BLaER1 treated with 17β-estradiol and CSF1 and Interleukin-3, amounts not matched to agents 10 nM and 100 nM (cell line): ENCODE measurements around the gene PARP16.
"Not testable (repeated sequence)": the region's sequence is repeated elsewhere in the genome, so short reads cannot be mapped to it uniquely, and the experiment has no call there.

Experiments used
- H3K27ac ChIP-seq, 11 experiments: shearing (Covaris generic); formaldehyde crosslinking; 2 replicates each; pipeline ENCODE4 v1.8.1; 2022
- H3K27me3 ChIP-seq, 11 experiments: shearing (Covaris generic); formaldehyde crosslinking; 2 replicates each; pipeline ENCODE4 v1.8.1; 2022
- H3K36me3 ChIP-seq, 11 experiments: shearing (Covaris generic); formaldehyde crosslinking; 2 replicates each; pipeline ENCODE4 v1.8.1; 2022
- H3K4me1 ChIP-seq, 10 experiments: shearing (Covaris generic); formaldehyde crosslinking; 2 replicates each; pipeline ENCODE4 v1.8.1; 2022
- H3K4me2 ChIP-seq, 11 experiments: shearing (Covaris generic); formaldehyde crosslinking; 2 replicates each; pipeline ENCODE4 v1.8.1; 2022
- H3K4me3 ChIP-seq, 10 experiments: shearing (Covaris generic); formaldehyde crosslinking; 2 replicates each; pipeline ENCODE4 v1.8.1; 2022
- H3K9ac ChIP-seq, 11 experiments: shearing (Covaris generic); formaldehyde crosslinking; 2 replicates each; pipeline ENCODE4 v1.8.1; 2022
- H3K9me3 ChIP-seq, 11 experiments: shearing (Covaris generic); formaldehyde crosslinking; replicated peaks in 1 of 11; 2 replicates each; pipeline ENCODE4 v1.8.1; 2022
- H4K20me1 ChIP-seq, 11 experiments: shearing (Covaris generic); formaldehyde crosslinking; 2 replicates each; pipeline ENCODE4 v1.8.1; 2022
- Cebpa-rat ChIP-seq, 11 experiments: shearing (Covaris generic); IDR thresholded peaks; 2 replicates each; pipeline ENCODE4 v1.8.1; 2022

PARP16 gene

GRCh38 chr15:65275728-65276126 is 11.0 kb downstream of the PARP16 start:
- H3K4me3 ChIP-seq: no peak overlapping the region
- H3K9ac ChIP-seq: no peak overlapping the region; a peak in 1 of 22 replicates
- peaks cover 0 to 57% (median 22%) of the 10 kb centered on the region in 11 experiments; a peak in 14 of 22 replicates for H3K36me3 ChIP-seq
- peaks cover 0 to 8% (median 0%) of the 10 kb centered on the region in 10 experiments; a peak in 4 of 20 replicates for H3K4me1 ChIP-seq
- H3K4me2 ChIP-seq: peak overlapping the region in 1 of 11 experiments; percentile 6; a peak in 1 of 22 replicates
- no peak for TF ChIP-seq Cebpa-rat (IDR thresholded peaks at IDR 0.05)
- no peaks in the 10 kb centered on the region for H3K27me3 ChIP-seq
- no peaks in the 10 kb centered on the region for H3K9me3 ChIP-seq
- H3K27ac ChIP-seq: no peak overlapping the region
- H4K20me1 ChIP-seq: peaks cover 0 to 24% (median 5%) of the 10 kb centered on the region in 11 experiments; a peak in 6 of 22 replicates

- Histone ChIP-seq H3K36me3 (peaks cover 0 to 59% (median 25%) of the 10 kb centered on the region in 11 experiments; a peak in 16 of 22 replicates), H3K4me3 (no peak overlapping the region), H3K9me3 (no peaks in the 10 kb centered on the region), H4K20me1 (peaks cover 0 to 26% (median 5%) of the 10 kb centered on the region in 11 experiments; a peak in 5 of 22 replicates), H3K9ac (no peak overlapping the region; a peak in 1 of 22 replicates), H3K27me3 (no peaks in the 10 kb centered on the region), H3K4me2 (peak overlapping the region in 1 of 11 experiments; percentile 6; a peak in 1 of 22 replicates), H3K27ac (no peak overlapping the region), H3K4me1 (peaks cover 0 to 8% (median 0%) of the 10 kb centered on the region in 10 experiments; a peak in 4 of 20 replicates)
- no peak for TF ChIP-seq Cebpa-rat (IDR thresholded peaks at IDR 0.05)
Observed at GRCh38 chr15:65275104-65275727, 11.5 kb downstream of the PARP16 start.

- Histone ChIP-seq H4K20me1 (peaks cover 0 to 19% (median 0%) of the 10 kb centered on the region in 11 experiments; a peak in 3 of 22 replicates), H3K9ac (0 out of 22 replicates have a peak overlapping the region, but pooled peaks of 1 of the 11 experiments have one; percentile 31), H3K36me3 (peaks cover 0 to 60% (median 40%) of the 10 kb centered on the region in 11 experiments; a peak in 18 of 22 replicates)
- H3K27ac ChIP-seq, H3K4me1 ChIP-seq, H3K4me3 ChIP-seq, H3K4me2 ChIP-seq, H3K9me3 ChIP-seq, H3K27me3 ChIP-seq: not testable (repeated sequence)
Observed at GRCh38 chr15:65270811-65271545, 15.7 kb downstream of the PARP16 start.

- H3K4me2 ChIP-seq: no peak overlapping the region
- no peak overlapping the region for H3K4me3 ChIP-seq
- no peak for TF ChIP-seq Cebpa-rat (IDR thresholded peaks at IDR 0.05)
- H3K27ac ChIP-seq: no peak overlapping the region
- H3K36me3 ChIP-seq: peaks cover 4 to 77% (median 63%) of the 10 kb centered on the region in 11 experiments; a peak in 19 of 22 replicates
- H3K4me1 ChIP-seq: no peaks in the 10 kb centered on the region
- no peak overlapping the region for H3K9ac ChIP-seq
- H4K20me1 ChIP-seq: peaks cover 0 to 10% (median 0%) of the 10 kb centered on the region in 11 experiments; a peak in 2 of 22 replicates
- no peaks in the 10 kb centered on the region for H3K9me3 ChIP-seq
- H3K27me3 ChIP-seq: no peaks in the 10 kb centered on the region
Observed at GRCh38 chr15:65268411-65268810, 18.3 kb downstream of the PARP16 start.

GRCh38 chr15:65266469-65266868 is 20.2 kb downstream of the PARP16 start:
- H3K27ac ChIP-seq: no peak overlapping the region
- H3K9me3 ChIP-seq: no peaks in the 10 kb centered on the region
- no peaks in the 10 kb centered on the region for H3K4me1 ChIP-seq
- H3K9ac ChIP-seq: no peak overlapping the region
- peaks cover 0 to 13% (median 0%) of the 10 kb centered on the region in 11 experiments; a peak in 1 of 22 replicates for H4K20me1 ChIP-seq
- no peaks in the 10 kb centered on the region for H3K27me3 ChIP-seq
- H3K36me3 ChIP-seq: peaks cover 13 to 89% (median 80%) of the 10 kb centered on the region in 11 experiments
- no peak overlapping the region for H3K4me3 ChIP-seq
- no peak for TF ChIP-seq Cebpa-rat (IDR thresholded peaks at IDR 0.05)
- H3K4me2 ChIP-seq: no peak overlapping the region

GRCh38 chr15:65264863-65265430 is 21.7 kb downstream of the PARP16 start:
- H3K4me1 ChIP-seq: no peaks in the 10 kb centered on the region
- no peaks in the 10 kb centered on the region for H3K9me3 ChIP-seq
- peaks cover 24 to 93% (median 84%) of the 10 kb centered on the region in 11 experiments for H3K36me3 ChIP-seq
- no peaks in the 10 kb centered on the region for H3K27me3 ChIP-seq
- TF ChIP-seq Cebpa-rat (IDR thresholded peaks at IDR 0.05): no peak
- no peak overlapping the region for H3K4me2 ChIP-seq
- no peak overlapping the region for H3K27ac ChIP-seq
- H4K20me1 ChIP-seq: peaks cover 0 to 9% (median 0%) of the 10 kb centered on the region in 11 experiments; a peak in 1 of 22 replicates
- no peak overlapping the region for H3K9ac ChIP-seq
- H3K4me3 ChIP-seq: no peak overlapping the region

GRCh38 chr15:65263313-65263712 is 23.4 kb downstream of the PARP16 start:
- Histone ChIP-seq H3K27ac (no peak overlapping the region), H3K4me1 (no peaks in the 10 kb centered on the region), H3K27me3 (no peaks in the 10 kb centered on the region), H3K36me3 (peaks cover 41 to 93% (median 84%) of the 10 kb centered on the region in 11 experiments), H3K9me3 (no peaks in the 10 kb centered on the region), H3K4me3 (no peak overlapping the region), H3K9ac (no peak overlapping the region), H4K20me1 (peaks cover 0 to 9% (median 0%) of the 10 kb centered on the region in 11 experiments; a peak in 1 of 22 replicates), H3K4me2 (no peak overlapping the region)
- no peak for TF ChIP-seq Cebpa-rat (IDR thresholded peaks at IDR 0.05)

- Histone ChIP-seq H3K4me3 (no peak overlapping the region), H3K9ac (no peak overlapping the region), H3K36me3 (peaks cover 44 to 100% (median 87%) of the 10 kb centered on the region in 11 experiments)
Observed at GRCh38 chr15:65260968-65261367, 25.7 kb downstream of the PARP16 start.

GRCh38 chr15:65259367-65259797 is 27.3 kb downstream of the PARP16 start:
- peaks cover 0 to 9% (median 0%) of the 10 kb centered on the region in 11 experiments; a peak in 1 of 22 replicates for H4K20me1 ChIP-seq
- no peak overlapping the region for H3K27ac ChIP-seq
- H3K4me3 ChIP-seq: no peak overlapping the region
- TF ChIP-seq Cebpa-rat (IDR thresholded peaks at IDR 0.05): no peak
- H3K9me3 ChIP-seq: no peaks in the 10 kb centered on the region
- no peaks in the 10 kb centered on the region for H3K4me1 ChIP-seq
- H3K9ac ChIP-seq: no peak overlapping the region
- no peaks in the 10 kb centered on the region for H3K27me3 ChIP-seq
- H3K4me2 ChIP-seq: no peak overlapping the region
- H3K36me3 ChIP-seq: peaks cover 40 to 100% (median 87%) of the 10 kb centered on the region in 11 experiments

More at GRCh38 chr15:65260968-65261367, 25.7 kb downstream of the PARP16 start:
- no peaks in the 10 kb centered on the region for H3K9me3 ChIP-seq
- no peak overlapping the region for H3K4me2 ChIP-seq
- TF ChIP-seq Cebpa-rat (IDR thresholded peaks at IDR 0.05): no peak
- no peak overlapping the region for H3K27ac ChIP-seq
- H3K27me3 ChIP-seq: no peaks in the 10 kb centered on the region
- H4K20me1 ChIP-seq: peaks cover 0 to 9% (median 0%) of the 10 kb centered on the region in 11 experiments; a peak in 1 of 22 replicates
- H3K4me1 ChIP-seq: no peaks in the 10 kb centered on the region
